ENCODE results near the gene SPEM1. TPM values are rescaled to one million over a fixed set of nuclear protein-coding genes. Genes with fewer than 3 reads are reported as not detected.

The SPEM1 gene
- total and polyA plus RNA-seq, 2 of the 13 experiments (the other 11 are each of a cell fraction or from before 2014, with no cell fraction given): not detected

DNA sequence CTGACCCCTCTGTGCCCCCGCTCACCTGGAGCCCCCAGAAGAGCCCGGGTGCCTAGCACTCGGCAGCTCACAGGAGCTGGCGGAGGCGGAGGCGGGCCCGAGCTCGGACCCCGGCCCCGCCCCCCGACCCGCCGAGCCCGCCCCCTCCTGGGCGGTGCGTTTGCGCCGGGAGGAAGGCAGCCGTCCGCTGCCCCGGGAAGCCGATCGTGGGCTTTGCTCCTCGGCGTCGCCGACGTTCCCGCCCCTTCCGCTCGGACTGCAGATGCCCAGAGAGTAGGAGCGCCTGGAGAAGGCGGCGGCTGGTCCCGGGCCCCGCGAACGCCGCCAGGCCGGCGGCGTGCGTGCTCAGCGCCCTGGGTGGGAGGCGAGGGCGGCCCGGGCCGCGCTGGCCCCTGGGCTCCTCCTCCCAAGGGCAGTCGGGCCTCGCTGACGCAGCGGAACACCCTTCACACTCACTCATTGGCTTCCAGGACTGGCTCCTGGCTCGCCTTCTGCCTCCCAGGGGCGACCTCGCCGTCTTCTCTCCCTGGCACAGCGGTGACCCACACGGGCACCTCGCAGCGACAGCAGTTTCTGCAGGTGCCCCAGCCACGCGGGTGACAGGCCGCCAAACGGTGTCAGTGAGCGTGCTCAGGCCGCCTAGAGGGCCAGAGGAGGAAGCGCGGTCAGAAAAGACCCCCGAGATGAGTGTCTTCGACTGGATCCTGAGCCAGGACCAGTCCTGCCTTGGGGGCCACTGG is 25.5 kb upstream of the SPEM1 start, which contains the start of gene PLSCR3 (continued):
- TF ChIP-seq JARID2 (CRISPR knock-in tag; IDR thresholded peaks at IDR 0.05; ENCODE audit: insufficient replicate concordance): peak; percentile 81
- TF ChIP-seq ZSCAN31 (CRISPR knock-in tag; IDR thresholded peaks at IDR 0.05; ENCODE audit: low read depth): peak; percentile 82
- peak; percentile 75 for TF ChIP-seq SAP130 (CRISPR knock-in tag; IDR thresholded peaks at IDR 0.05; ENCODE audit: low read depth)
- TF ChIP-seq ZNF3 (CRISPR knock-in tag; IDR thresholded peaks at IDR 0.05): no peak
- peak; percentile 92 for TF ChIP-seq RBFOX2 (IDR thresholded peaks at IDR 0.05; ENCODE audit: low read depth, low read length)
- TF ChIP-seq ATF7-NPFF (CRISPR knock-in tag; IDR thresholded peaks at IDR 0.05; ENCODE audit: low read depth): peak; percentile 81
- TF ChIP-seq ZBTB8A (CRISPR knock-in tag; IDR thresholded peaks at IDR 0.05; ENCODE audit: borderline replicate concordance, low read depth): no peak
- peak; percentile 32 for TF ChIP-seq SKI (IDR thresholded peaks at IDR 0.05; ENCODE audit: partially characterized antibody)
- no peak; the same call in 1 of the 2 replicates for TF ChIP-seq SIX4 (CRISPR knock-in tag; IDR thresholded peaks at IDR 0.05)
- TF ChIP-seq MED1 (CRISPR knock-in tag; IDR thresholded peaks at IDR 0.05): no peak; the same call in 1 of the 2 replicates
- TF ChIP-seq HNRNPL (IDR thresholded peaks at IDR 0.05; ENCODE audit: low read depth, low read length): peak; percentile 95
- TF ChIP-seq ZNF768 (CRISPR knock-in tag; IDR thresholded peaks at IDR 0.05): peak; percentile 62
- peak; percentile 27; the same call in 1 of the 2 replicates for TF ChIP-seq IRX3 (CRISPR knock-in tag; IDR thresholded peaks at IDR 0.05; ENCODE audit: borderline replicate concordance, low read depth)
- TF ChIP-seq, protein P1, sequence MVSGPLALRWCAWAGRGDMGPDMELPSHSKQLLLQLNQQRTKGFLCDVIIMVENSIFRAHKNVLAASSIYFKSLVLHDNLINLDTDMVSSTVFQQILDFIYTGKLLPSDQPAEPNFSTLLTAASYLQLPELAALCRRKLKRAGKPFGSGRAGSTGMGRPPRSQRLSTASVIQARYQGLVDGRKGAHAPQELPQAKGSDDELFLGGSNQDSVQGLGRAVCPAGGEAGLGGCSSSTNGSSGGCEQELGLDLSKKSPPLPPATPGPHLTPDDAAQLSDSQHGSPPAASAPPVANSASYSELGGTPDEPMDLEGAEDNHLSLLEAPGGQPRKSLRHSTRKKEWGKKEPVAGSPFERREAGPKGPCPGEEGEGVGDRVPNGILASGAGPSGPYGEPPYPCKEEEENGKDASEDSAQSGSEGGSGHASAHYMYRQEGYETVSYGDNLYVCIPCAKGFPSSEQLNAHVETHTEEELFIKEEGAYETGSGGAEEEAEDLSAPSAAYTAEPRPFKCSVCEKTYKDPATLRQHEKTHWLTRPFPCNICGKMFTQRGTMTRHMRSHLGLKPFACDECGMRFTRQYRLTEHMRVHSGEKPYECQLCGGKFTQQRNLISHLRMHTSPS (CRISPR knock-in tag; IDR thresholded peaks at IDR 0.05; ENCODE audit: low read depth): peak; percentile 61; the same call in 1 of the 2 replicates
- no peak for TF ChIP-seq SUZ12 (IDR thresholded peaks at IDR 0.05; ENCODE audit: low read depth, low read length)
- TF ChIP-seq RNF2 (conservative IDR thresholded peaks at IDR 0.05; ENCODE audit: low read depth): peak; percentile 82; the same call in 1 of the 2 replicates
- TF ChIP-seq ZNF747 (CRISPR knock-in tag; IDR thresholded peaks at IDR 0.05; ENCODE audit: borderline replicate concordance): peak; percentile 51; the same call in 1 of the 2 replicates
- TF ChIP-seq MXI1 (IDR thresholded peaks at IDR 0.05; ENCODE audit: borderline replicate concordance, low read depth, low read length): peak; percentile 54; the same call in 1 of the 3 replicates
- TF ChIP-seq ZNF468 (CRISPR knock-in tag; IDR thresholded peaks at IDR 0.05): peak; percentile 74; the same call in 1 of the 2 replicates
- peak; percentile 43; the same call in 1 of the 2 replicates for TF ChIP-seq RAD21 (CRISPR knock-in tag; IDR thresholded peaks at IDR 0.05)
- peak; percentile 74; the same call in 1 of the 2 replicates for TF ChIP-seq ZNF572 (CRISPR knock-in tag; IDR thresholded peaks at IDR 0.05)
- TF ChIP-seq, protein P2, sequence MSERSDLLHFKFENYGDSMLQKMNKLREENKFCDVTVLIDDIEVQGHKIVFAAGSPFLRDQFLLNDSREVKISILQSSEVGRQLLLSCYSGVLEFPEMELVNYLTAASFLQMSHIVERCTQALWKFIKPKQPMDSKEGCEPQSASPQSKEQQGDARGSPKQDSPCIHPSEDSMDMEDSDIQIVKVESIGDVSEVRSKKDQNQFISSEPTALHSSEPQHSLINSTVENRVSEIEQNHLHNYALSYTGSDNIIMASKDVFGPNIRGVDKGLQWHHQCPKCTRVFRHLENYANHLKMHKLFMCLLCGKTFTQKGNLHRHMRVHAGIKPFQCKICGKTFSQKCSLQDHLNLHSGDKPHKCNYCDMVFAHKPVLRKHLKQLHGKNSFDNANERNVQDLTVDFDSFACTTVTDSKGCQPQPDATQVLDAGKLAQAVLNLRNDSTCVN (CRISPR knock-in tag; IDR thresholded peaks at IDR 0.05; ENCODE audit: borderline replicate concordance): no peak
- TF ChIP-seq ZNF703 (CRISPR knock-in tag; IDR thresholded peaks at IDR 0.05; ENCODE audit: borderline replicate concordance): no peak
- peak; percentile 59; the same call in 1 of the 2 replicates for TF ChIP-seq ZC3H13 (CRISPR knock-in tag; IDR thresholded peaks at IDR 0.05)
- TF ChIP-seq, protein P3, sequence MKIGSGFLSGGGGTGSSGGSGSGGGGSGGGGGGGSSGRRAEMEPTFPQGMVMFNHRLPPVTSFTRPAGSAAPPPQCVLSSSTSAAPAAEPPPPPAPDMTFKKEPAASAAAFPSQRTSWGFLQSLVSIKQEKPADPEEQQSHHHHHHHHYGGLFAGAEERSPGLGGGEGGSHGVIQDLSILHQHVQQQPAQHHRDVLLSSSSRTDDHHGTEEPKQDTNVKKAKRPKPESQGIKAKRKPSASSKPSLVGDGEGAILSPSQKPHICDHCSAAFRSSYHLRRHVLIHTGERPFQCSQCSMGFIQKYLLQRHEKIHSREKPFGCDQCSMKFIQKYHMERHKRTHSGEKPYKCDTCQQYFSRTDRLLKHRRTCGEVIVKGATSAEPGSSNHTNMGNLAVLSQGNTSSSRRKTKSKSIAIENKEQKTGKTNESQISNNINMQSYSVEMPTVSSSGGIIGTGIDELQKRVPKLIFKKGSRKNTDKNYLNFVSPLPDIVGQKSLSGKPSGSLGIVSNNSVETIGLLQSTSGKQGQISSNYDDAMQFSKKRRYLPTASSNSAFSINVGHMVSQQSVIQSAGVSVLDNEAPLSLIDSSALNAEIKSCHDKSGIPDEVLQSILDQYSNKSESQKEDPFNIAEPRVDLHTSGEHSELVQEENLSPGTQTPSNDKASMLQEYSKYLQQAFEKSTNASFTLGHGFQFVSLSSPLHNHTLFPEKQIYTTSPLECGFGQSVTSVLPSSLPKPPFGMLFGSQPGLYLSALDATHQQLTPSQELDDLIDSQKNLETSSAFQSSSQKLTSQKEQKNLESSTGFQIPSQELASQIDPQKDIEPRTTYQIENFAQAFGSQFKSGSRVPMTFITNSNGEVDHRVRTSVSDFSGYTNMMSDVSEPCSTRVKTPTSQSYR (CRISPR knock-in tag; IDR thresholded peaks at IDR 0.05; ENCODE audit: borderline replicate concordance): no peak
